Progenitor cell of endocrine pancreas (in vitro differentiated cells): Measurements from ENCODE around the gene LIPE. TPM values are rescaled to one million over a fixed set of nuclear protein-coding genes. Genes with fewer than 3 reads are reported as not detected.

Experiments used
- DNase-seq: peaks from one replicate; pipeline ENCODE4 v3.0.0; 2021; ENCODE audit warnings: low spot score; ENCODE audit not compliant: unreplicated experiment
- H3K27ac Mint-ChIP-seq: 2 replicates; pipeline ENCODE4 v1.8.0; 2021; ENCODE audit warnings: mild to moderate bottlenecking, moderate library complexity, mixed read lengths
- H3K27me3 Mint-ChIP-seq: 2 replicates; pipeline ENCODE4 v1.8.0; 2021; ENCODE audit warnings: mixed read lengths
- H3K36me3 Mint-ChIP-seq: 2 replicates; pipeline ENCODE4 v1.8.0; 2022; ENCODE audit warnings: mixed read lengths; ENCODE audit not compliant: insufficient read depth
- H3K4me1 Mint-ChIP-seq: 2 replicates; pipeline ENCODE4 v1.8.0; 2021; ENCODE audit warnings: low read depth, mixed read lengths
- H3K4me3 Mint-ChIP-seq: 2 replicates; pipeline ENCODE4 v1.8.0; 2021; ENCODE audit warnings: low read depth, mild to moderate bottlenecking, moderate library complexity, mixed read lengths
- H3K9me3 Mint-ChIP-seq: 2 replicates; pipeline ENCODE4 v1.8.0; 2021; ENCODE audit warnings: low read depth, mixed read lengths
- total RNA-seq: library from RNA; stranded (reverse); gene quantifications from 2 replicates; pipeline ENCODE4 v1.2.1, GENCODE V29; 2021
- TF ChIP-seq, protein P1 (sequence below): fragments of 200-600 bp; sonication (generic); IDR thresholded peaks from one replicate; pipeline ENCODE4 v1.5.0; 2021; ENCODE audit warnings: antibody characterized with exemption, mild to moderate bottlenecking; ENCODE audit not compliant: unreplicated experiment

LIPE gene
- total RNA-seq, 1 donor from 2014 or later = 13.4 TPM

- Mint-ChIP-seq H3K4me1 (peaks cover 26% of the 10 kb centered on the region), H3K27me3 (no peaks in the 10 kb centered on the region), H3K36me3 (peaks cover 2% of the 10 kb centered on the region), H3K27ac (no peak overlapping the region), H3K9me3 (no peaks in the 10 kb centered on the region), H3K4me3 (peak overlapping the region; percentile 14)
- DNase-seq = no peak
- TF ChIP-seq, protein P1, sequence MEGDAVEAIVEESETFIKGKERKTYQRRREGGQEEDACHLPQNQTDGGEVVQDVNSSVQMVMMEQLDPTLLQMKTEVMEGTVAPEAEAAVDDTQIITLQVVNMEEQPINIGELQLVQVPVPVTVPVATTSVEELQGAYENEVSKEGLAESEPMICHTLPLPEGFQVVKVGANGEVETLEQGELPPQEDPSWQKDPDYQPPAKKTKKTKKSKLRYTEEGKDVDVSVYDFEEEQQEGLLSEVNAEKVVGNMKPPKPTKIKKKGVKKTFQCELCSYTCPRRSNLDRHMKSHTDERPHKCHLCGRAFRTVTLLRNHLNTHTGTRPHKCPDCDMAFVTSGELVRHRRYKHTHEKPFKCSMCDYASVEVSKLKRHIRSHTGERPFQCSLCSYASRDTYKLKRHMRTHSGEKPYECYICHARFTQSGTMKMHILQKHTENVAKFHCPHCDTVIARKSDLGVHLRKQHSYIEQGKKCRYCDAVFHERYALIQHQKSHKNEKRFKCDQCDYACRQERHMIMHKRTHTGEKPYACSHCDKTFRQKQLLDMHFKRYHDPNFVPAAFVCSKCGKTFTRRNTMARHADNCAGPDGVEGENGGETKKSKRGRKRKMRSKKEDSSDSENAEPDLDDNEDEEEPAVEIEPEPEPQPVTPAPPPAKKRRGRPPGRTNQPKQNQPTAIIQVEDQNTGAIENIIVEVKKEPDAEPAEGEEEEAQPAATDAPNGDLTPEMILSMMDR = no peak
Measured at GRCh38 chr19:42400404-42400803, 26.8 kb downstream of the LIPE start.

DNA sequence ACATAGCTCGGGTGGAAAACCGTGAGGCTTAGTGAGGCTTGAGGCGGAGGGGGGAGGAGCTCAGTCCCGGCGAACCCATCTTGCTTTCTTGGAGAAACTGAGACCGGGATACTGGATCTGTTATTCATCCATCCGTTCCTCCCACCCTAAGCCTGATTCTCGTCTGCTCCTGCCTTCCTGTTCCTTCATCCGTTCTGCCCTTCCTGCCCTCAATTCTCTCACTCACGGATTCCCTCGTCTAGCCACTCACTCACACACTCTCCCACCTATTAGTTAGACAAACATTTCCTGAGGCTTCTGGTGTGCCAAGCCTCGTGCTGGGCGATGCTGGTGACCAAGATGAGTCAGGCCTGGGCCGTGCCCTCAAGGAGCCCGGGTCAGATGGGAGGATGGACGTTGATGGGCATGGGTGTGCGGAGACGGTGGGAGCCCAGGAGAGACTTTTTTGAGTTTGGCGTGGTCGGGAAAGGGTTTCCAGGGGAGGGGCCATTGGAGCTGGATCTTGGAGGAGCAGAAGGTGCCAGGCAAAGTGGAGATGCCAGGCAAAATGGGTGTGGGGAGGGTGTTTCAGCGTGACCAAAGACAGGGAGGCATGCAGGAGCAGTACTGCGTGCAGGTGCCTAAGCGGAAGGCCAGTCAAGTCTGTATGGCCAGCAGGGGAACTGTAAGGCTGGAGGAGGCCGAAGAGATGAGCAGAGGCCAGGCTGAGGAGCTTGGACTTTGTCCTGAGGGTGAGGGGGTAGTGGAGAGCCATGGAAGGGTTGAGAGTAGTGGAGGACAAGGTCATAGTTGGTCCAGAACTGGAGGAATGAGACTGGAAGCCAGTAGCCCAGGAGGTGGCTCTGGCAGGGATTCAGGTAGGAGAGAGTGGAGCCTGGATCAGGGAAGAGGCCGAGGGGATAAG, 29.7 kb downstream of the LIPE start:
- H3K4me3 Mint-ChIP-seq = peak overlapping the region; percentile 87
- TF ChIP-seq, protein P1 = no peak
- H3K9me3 Mint-ChIP-seq = no peaks in the 10 kb centered on the region
- peak overlapping the region; percentile 98 for H3K27ac Mint-ChIP-seq
- no peak for DNase-seq
- H3K4me1 Mint-ChIP-seq = peaks cover 22% of the 10 kb centered on the region
- no peaks in the 10 kb centered on the region for H3K36me3 Mint-ChIP-seq
- peaks cover 11% of the 10 kb centered on the region for H3K27me3 Mint-ChIP-seq

GRCh38 chr19:42396381-42397262, 30.6 kb downstream of the LIPE start:
- H3K36me3 Mint-ChIP-seq = no peaks in the 10 kb centered on the region
- H3K4me3 Mint-ChIP-seq = peak overlapping the region; percentile 87
- peaks cover 20% of the 10 kb centered on the region for H3K4me1 Mint-ChIP-seq
- TF ChIP-seq, protein P1 = no peak
- peak overlapping the region; percentile 98 for H3K27ac Mint-ChIP-seq
- no peaks in the 10 kb centered on the region for H3K9me3 Mint-ChIP-seq
- peaks cover 18% of the 10 kb centered on the region for H3K27me3 Mint-ChIP-seq
- peak; percentile 99 for DNase-seq

DNA sequence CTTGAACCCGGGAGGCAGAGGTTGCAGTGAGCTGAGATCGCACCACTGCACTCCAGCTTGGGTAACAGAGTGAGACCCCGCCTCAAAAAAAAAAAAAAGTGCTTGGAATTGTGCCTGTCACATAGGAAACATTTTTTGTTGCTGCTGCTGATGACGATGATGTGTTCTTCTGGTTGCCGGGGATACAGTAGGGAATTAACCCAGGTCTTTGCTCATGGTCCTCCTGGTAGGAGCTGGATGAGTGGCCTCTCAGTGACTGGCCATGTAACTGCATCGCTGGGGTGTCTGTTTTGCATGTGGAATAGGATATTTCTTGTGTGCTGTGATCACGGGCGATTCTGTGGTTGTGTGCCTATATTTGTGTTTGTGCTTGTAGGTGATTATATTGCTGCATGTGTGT, 32.4 kb downstream of the LIPE start:
- TF ChIP-seq, protein P1 = no peak
- no peak overlapping the region for H3K27ac Mint-ChIP-seq
- no peak overlapping the region for H3K4me3 Mint-ChIP-seq
- no peaks in the 10 kb centered on the region for H3K9me3 Mint-ChIP-seq
- H3K4me1 Mint-ChIP-seq = peaks cover 15% of the 10 kb centered on the region
- H3K36me3 Mint-ChIP-seq = no peaks in the 10 kb centered on the region
- H3K27me3 Mint-ChIP-seq = peaks cover 33% of the 10 kb centered on the region
- DNase-seq = no peak

DNA sequence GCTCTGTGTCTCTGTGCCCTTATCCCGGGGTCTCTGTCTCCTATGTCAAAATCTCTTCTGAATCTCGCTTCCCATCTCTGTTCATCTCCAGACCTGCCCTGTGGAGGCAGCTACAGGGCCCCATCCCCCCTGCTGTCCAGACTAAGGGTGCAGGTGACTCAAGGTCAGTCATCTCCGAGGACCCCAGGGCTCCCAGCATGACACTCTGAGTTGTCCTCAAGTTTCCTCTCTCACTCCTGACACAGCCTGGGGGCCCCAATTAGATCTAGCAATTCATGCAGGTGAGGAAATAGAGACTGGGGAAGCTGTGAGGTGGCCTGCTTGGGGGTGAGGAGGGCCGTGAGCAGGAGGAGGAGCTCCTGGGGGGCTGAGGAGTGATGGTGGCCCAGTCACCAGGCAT, 35.0 kb downstream of the LIPE start:
- Mint-ChIP-seq H3K9me3 (no peaks in the 10 kb centered on the region), H3K4me3 (no peak overlapping the region), H3K4me1 (peaks cover 8% of the 10 kb centered on the region), H3K36me3 (no peaks in the 10 kb centered on the region), H3K27me3 (peaks cover 43% of the 10 kb centered on the region), H3K27ac (no peak overlapping the region)
- TF ChIP-seq, protein P1 = no peak
- DNase-seq = no peak
